IMR-90 (cell line): Measurements from ENCODE around the gene TRABD2A. TPM values are rescaled to one million over a fixed set of nuclear protein-coding genes. Genes with fewer than 3 reads are reported as not detected.

Experiments
- ATAC-seq: fragments of 200-7000 bp; cut with Tn5 transposase; 2 replicates; pipeline ENCODE4 v1.9.1; 2020; ENCODE audit warnings: low read depth, mild to moderate bottlenecking, moderate library complexity
- BruUV-seq: library from RNA; stranded (reverse); fragments of 400-500 nt; replicated peaks from 2 replicates; lab custom pipeline; 2021; lab: Mats Ljungman, UMichigan
- CTCF ChIA-PET: fragments of 300-600 bp; formaldehyde crosslinking; extraction: SDS; loops from one replicate; lab custom pipeline; 2021; ENCODE audit warnings: antibody characterized with exemption; lab: Yijun Ruan, JAX
- POLR2A ChIA-PET: fragments of 300-600 bp; sonication (Branson Sonifier 250); formaldehyde crosslinking; loops from one replicate; lab custom pipeline; 2022; ENCODE audit warnings: antibody characterized with exemption; ENCODE audit not compliant: unreplicated experiment; lab: Charles Lee
- DNase-seq: peaks from one replicate; pipeline ENCODE4 v3.0.0; 2013
- H2AFZ ChIP-seq: replicated peaks from 2 replicates; pipeline ENCODE3; 2013; ENCODE audit warnings: low read length, mild to moderate bottlenecking; ENCODE audit not compliant: poor library complexity
- H2AK5ac ChIP-seq: 2 replicates; pipeline ENCODE4 v1.6.1; 2013; ENCODE audit warnings: low read depth, low read length, inconsistent platforms
- H2AK9ac ChIP-seq: replicated peaks from 2 replicates; pipeline ENCODE3; 2013; ENCODE audit warnings: mild to moderate bottlenecking, low read depth, low read length, moderate library complexity; ENCODE audit not compliant: poor library complexity
- H2BK120ac ChIP-seq: 2 replicates; pipeline ENCODE4 v1.6.1; 2013; ENCODE audit warnings: low read depth, low read length, inconsistent platforms
- H2BK15ac ChIP-seq: 3 replicates; pipeline ENCODE4 v1.6.1; 2013; ENCODE audit warnings: low read depth, low read length, inconsistent platforms
- H2BK20ac ChIP-seq: 2 replicates; pipeline ENCODE4 v1.6.1; 2013; ENCODE audit warnings: low read depth, mild to moderate bottlenecking, inconsistent platforms, low read length, moderate library complexity
- H2BK5ac ChIP-seq: 2 replicates; pipeline ENCODE4 v1.6.1; 2013; ENCODE audit warnings: mild to moderate bottlenecking, low read depth, low read length, inconsistent platforms; ENCODE audit not compliant: poor library complexity, severe bottlenecking
- H3K14ac ChIP-seq: replicated peaks from 2 replicates; pipeline ENCODE4 v1.6.1; 2013; ENCODE audit warnings: low read depth, low read length, inconsistent platforms
- H3K18ac ChIP-seq: 2 replicates; pipeline ENCODE4 v1.6.1; 2013; ENCODE audit warnings: low read depth, low read length, control low read depth
- H3K23ac ChIP-seq: 2 replicates; pipeline ENCODE4 v1.6.1; 2013; ENCODE audit warnings: low read depth, low read length, inconsistent platforms
- H3K27ac ChIP-seq: 2 replicates; pipeline ENCODE4 v1.5.1; 2013; ENCODE audit warnings: mild to moderate bottlenecking, control low read depth, low read length; ENCODE audit not compliant: insufficient read depth
- H3K27me3 ChIP-seq: 2 replicates; pipeline ENCODE4 v1.6.1; 2013; ENCODE audit warnings: low read length; ENCODE audit not compliant: control insufficient read depth, insufficient read depth
- H3K36me3 ChIP-seq: 2 replicates; pipeline ENCODE4 v1.6.1; 2013; ENCODE audit warnings: low read length, mixed read lengths; ENCODE audit not compliant: control insufficient read depth, insufficient read depth
- H3K4ac ChIP-seq: 2 replicates; pipeline ENCODE4 v1.6.1; 2013; ENCODE audit warnings: low read depth, low read length, inconsistent platforms
- H3K4me1 ChIP-seq: 2 replicates; pipeline ENCODE4 v1.6.1; 2013; ENCODE audit warnings: low read length, mixed read lengths; ENCODE audit not compliant: control insufficient read depth, insufficient read depth
- H3K4me2 ChIP-seq: 2 replicates; pipeline ENCODE4 v1.6.1; 2013; ENCODE audit warnings: low read depth, mild to moderate bottlenecking, control low read depth, low read length, moderate library complexity
- H3K4me3 ChIP-seq: 2 replicates; pipeline ENCODE4 v1.5.1; 2013; ENCODE audit warnings: low read depth, mild to moderate bottlenecking, control low read depth, low read length, moderate library complexity; ENCODE audit not compliant: insufficient read depth
- H3K56ac ChIP-seq: 2 replicates; pipeline ENCODE4 v1.6.1; 2013; ENCODE audit warnings: low read length, inconsistent platforms; ENCODE audit not compliant: insufficient read depth; ENCODE audit errors: extremely low read depth
- H3K79me1 ChIP-seq, 2 experiments: 2 replicates each; pipeline ENCODE4 v1.6.1; 2013; ENCODE audit warnings: low read length in 2 of 2, inconsistent platforms in 1 of 2, low read depth in 1 of 2
- H3K9ac ChIP-seq: 2 replicates; pipeline ENCODE4 v1.6.1; 2013; ENCODE audit warnings: low read depth, low read length, control low read depth
- H3K9me1 ChIP-seq: 2 replicates; pipeline ENCODE4 v1.6.1; 2013; ENCODE audit warnings: low read length, inconsistent platforms; ENCODE audit not compliant: insufficient read depth
- H3K9me3 ChIP-seq: 2 replicates; pipeline ENCODE4 v1.6.1; 2013; ENCODE audit warnings: low read length; ENCODE audit not compliant: control insufficient read depth, insufficient read depth
- H4K20me1 ChIP-seq: 2 replicates; pipeline ENCODE4 v1.6.1; 2013; ENCODE audit warnings: low read length, inconsistent platforms; ENCODE audit not compliant: insufficient read depth
- H4K5ac ChIP-seq: 2 replicates; pipeline ENCODE4 v1.6.1; 2013; ENCODE audit warnings: mild to moderate bottlenecking, low read depth, low read length, control low read depth
- H4K8ac ChIP-seq, 2 experiments: 2 replicates each; pipeline ENCODE4 v1.6.1; 2013; ENCODE audit warnings: low read depth in 2 of 2, low read length in 2 of 2, control low read depth in 1 of 2, inconsistent platforms in 1 of 2
- H4K91ac ChIP-seq: 2 replicates; pipeline ENCODE4 v1.6.1; 2013; ENCODE audit warnings: low read depth, low read length, inconsistent platforms; ENCODE audit not compliant: insufficient read depth
- BHLHE40 ChIP-seq: fragments of 150-350 bp; IDR thresholded peaks from 2 replicates; pipeline ENCODE4 v1.6.1; 2016; ENCODE audit warnings: mild to moderate bottlenecking, low read depth, low read length
- CEBPB ChIP-seq: IDR thresholded peaks from 2 replicates; pipeline ENCODE4 v1.6.1; 2012; ENCODE audit warnings: low read depth, low read length, improper control_type of control experiment
- CHD1 ChIP-seq: IDR thresholded peaks from 2 replicates; pipeline ENCODE4 v1.6.1; 2012; ENCODE audit warnings: low read depth, low read length, improper control_type of control experiment
- FOS ChIP-seq: fragments of 150-350 bp; IDR thresholded peaks from 2 replicates; pipeline ENCODE4 v1.6.1; 2016; ENCODE audit warnings: low read depth, low read length
- MAFK ChIP-seq: IDR thresholded peaks from 2 replicates; pipeline ENCODE4 v1.6.1; 2012; ENCODE audit warnings: low read depth, low read length, improper control_type of control experiment
- MAZ ChIP-seq: IDR thresholded peaks from 2 replicates; pipeline ENCODE4 v1.6.1; 2012; ENCODE audit warnings: low read depth, mild to moderate bottlenecking, low read length, improper control_type of control experiment, moderate library complexity, borderline replicate concordance
- MXI1 ChIP-seq: IDR thresholded peaks from 2 replicates; pipeline ENCODE4 v1.6.1; 2012; ENCODE audit warnings: low read depth, mild to moderate bottlenecking, low read length, moderate library complexity, borderline replicate concordance
- NFE2L2 ChIP-seq: fragments of 150-350 bp; IDR thresholded peaks from 2 replicates; pipeline ENCODE4 v1.6.1; 2016; ENCODE audit warnings: low read depth, mild to moderate bottlenecking, low read length
- RAD21 ChIP-seq: IDR thresholded peaks from 2 replicates; pipeline ENCODE4 v1.6.1; 2012; ENCODE audit warnings: low read length, improper control_type of control experiment
- RCOR1 ChIP-seq: IDR thresholded peaks from 2 replicates; pipeline ENCODE4 v1.6.1; 2012; ENCODE audit warnings: mild to moderate bottlenecking, low read length, improper control_type of control experiment; ENCODE audit not compliant: insufficient replicate concordance
- RFX5 ChIP-seq: IDR thresholded peaks from 2 replicates; pipeline ENCODE4 v1.8.0; 2012; ENCODE audit warnings: low read depth, mild to moderate bottlenecking, low read length, moderate library complexity
- SMC3 ChIP-seq: fragments of 150-350 bp; IDR thresholded peaks from 2 replicates; pipeline ENCODE4 v1.6.1; 2016; ENCODE audit warnings: low read depth, mild to moderate bottlenecking, antibody characterized with exemption, low read length, moderate library complexity
- WGBS, 2 experiments: methylation state at CpG; one replicate each; pipeline versions ENCODE4 v1.1.5 to v1.1.7; 2013; ENCODE audit warnings: missing lambda C conversion rate in 2 of 2; ENCODE audit not compliant: insufficient read length in 1 of 2; ENCODE audit errors: extremely low coverage in 2 of 2; 5-methylcytosine and 5-hydroxymethylcytosine counted together
- dilution Hi-C: fragments of 300-500 bp; cut with HindIII; formaldehyde crosslinking; loops from one replicate; pipeline ENCODE4 v1.14.3; 2018; ENCODE audit warnings: low sequenced_read_pairs; ENCODE audit not compliant: unreplicated experiment
- in situ Hi-C: fragments of 300-500 bp; cut with MboI; formaldehyde crosslinking; loops from 3 replicates; pipeline ENCODE4 v1.14.3; 2019; ENCODE audit warnings: low sequenced_read_pairs, inconsistent platforms, mixed read lengths
- intact Hi-C: fragments of 100-400 bp; cut with micrococcal nuclease; formaldehyde crosslinking; loops from 2 replicates; pipeline ENCODE4 v1.10.0; 2022
- polyA plus RNA-seq, 3 experiments: library from polyadenylated mRNA; depleted of rRNA; stranded (reverse); fragments of >200 nt; gene quantifications; 2 replicates each; pipeline ENCODE4 v1.2.3, GENCODE V29; 2012; ENCODE audit warnings: low replicate concordance in 1 of 3
- total RNA-seq: library from RNA; depleted of rRNA; stranded (reverse); fragments of >200 nt; gene quantifications from 2 replicates; pipeline ENCODE4 v1.2.3, GENCODE V29; 2012
- TF ChIP-seq, protein P1 (sequence below): conservative IDR thresholded peaks from 2 replicates; pipeline ENCODE4 v1.5.1; 2012; ENCODE audit warnings: mild to moderate bottlenecking, low read depth, low read length, improper control_type of control experiment
- TF ChIP-seq, protein P2 (sequence below): fragments of 150-350 bp; IDR thresholded peaks from 2 replicates; pipeline ENCODE4 v1.6.1; 2017; ENCODE audit warnings: mild to moderate bottlenecking, antibody characterized with exemption, low read length, low read depth

Gene TRABD2A
- total and polyA plus RNA-seq, 2 of the 4 experiments (the other 2 are of a cell fraction), result 17.6 to 20.3 TPM

DNA sequence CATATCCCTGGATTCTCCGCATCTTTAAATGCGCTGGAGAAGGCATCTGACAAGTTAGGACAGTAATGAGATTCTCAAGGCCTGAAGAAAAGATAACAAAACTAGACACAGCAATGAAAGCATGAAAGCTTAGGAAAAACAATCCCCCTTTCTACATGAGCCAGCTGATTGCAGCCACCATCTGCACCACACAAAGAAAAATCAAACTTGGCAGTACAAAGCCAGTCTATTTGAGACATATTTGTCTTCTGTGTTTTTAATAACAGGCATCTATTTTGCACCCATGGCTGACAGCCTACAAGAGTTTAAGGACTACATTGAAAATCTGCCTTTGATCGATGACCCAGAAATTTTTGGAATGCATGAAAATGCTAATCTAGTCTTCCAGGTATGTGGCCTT is 83.6 kb downstream of the TRABD2A start:
- Histone ChIP-seq H3K79me1 (no peaks in the 10 kb centered on the region), H4K20me1 (no peaks in the 10 kb centered on the region), H3K27me3 (no peaks in the 10 kb centered on the region), H3K14ac (no peak overlapping the region), H4K5ac (no peak overlapping the region), H3K4me1 (peaks cover 3% of the 10 kb centered on the region; the same call in 1 of the 2 replicates), H3K9me3 (no peaks in the 10 kb centered on the region), H2AK9ac (no peak overlapping the region), H4K8ac (no peak overlapping the region), H2BK15ac (no peak overlapping the region), H3K36me3 (no peaks in the 10 kb centered on the region), H3K56ac (no peak overlapping the region), H2AFZ (no peak overlapping the region), H3K4me3 (no peak overlapping the region), H2AK5ac (no peak overlapping the region), H2BK120ac (no peak overlapping the region), H3K9me1 (peaks cover 5% of the 10 kb centered on the region; the same call in 1 of the 2 replicates), H3K9ac (no peak overlapping the region), H2BK20ac (no peak overlapping the region), H2BK5ac (no peak overlapping the region), H3K23ac (no peak overlapping the region), H3K4me2 (no peak overlapping the region), H3K27ac (no peak overlapping the region), H3K4ac (no peak overlapping the region), H4K91ac (no peak overlapping the region), H3K18ac (no peak overlapping the region)
- DNase-seq (no peak), ATAC-seq (no peak)
- WGBS, 2 experiments, result no CpG with 5 or more reads among the region's 3 CpGs
- intact Hi-C loops, result no loop called here
- in situ Hi-C loops, result no loop called here
- TF ChIP-seq RAD21, result no peak
- TF ChIP-seq, protein P1, sequence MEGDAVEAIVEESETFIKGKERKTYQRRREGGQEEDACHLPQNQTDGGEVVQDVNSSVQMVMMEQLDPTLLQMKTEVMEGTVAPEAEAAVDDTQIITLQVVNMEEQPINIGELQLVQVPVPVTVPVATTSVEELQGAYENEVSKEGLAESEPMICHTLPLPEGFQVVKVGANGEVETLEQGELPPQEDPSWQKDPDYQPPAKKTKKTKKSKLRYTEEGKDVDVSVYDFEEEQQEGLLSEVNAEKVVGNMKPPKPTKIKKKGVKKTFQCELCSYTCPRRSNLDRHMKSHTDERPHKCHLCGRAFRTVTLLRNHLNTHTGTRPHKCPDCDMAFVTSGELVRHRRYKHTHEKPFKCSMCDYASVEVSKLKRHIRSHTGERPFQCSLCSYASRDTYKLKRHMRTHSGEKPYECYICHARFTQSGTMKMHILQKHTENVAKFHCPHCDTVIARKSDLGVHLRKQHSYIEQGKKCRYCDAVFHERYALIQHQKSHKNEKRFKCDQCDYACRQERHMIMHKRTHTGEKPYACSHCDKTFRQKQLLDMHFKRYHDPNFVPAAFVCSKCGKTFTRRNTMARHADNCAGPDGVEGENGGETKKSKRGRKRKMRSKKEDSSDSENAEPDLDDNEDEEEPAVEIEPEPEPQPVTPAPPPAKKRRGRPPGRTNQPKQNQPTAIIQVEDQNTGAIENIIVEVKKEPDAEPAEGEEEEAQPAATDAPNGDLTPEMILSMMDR, result no peak
- no peak for TF ChIP-seq RCOR1
- no peak for TF ChIP-seq SMC3
- no peak for TF ChIP-seq NFE2L2
- no peak for TF ChIP-seq FOS
- TF ChIP-seq CHD1, result no peak
- no peak for TF ChIP-seq CEBPB
- no peak for TF ChIP-seq RFX5
- no peak for TF ChIP-seq BHLHE40
- TF ChIP-seq, protein P2, sequence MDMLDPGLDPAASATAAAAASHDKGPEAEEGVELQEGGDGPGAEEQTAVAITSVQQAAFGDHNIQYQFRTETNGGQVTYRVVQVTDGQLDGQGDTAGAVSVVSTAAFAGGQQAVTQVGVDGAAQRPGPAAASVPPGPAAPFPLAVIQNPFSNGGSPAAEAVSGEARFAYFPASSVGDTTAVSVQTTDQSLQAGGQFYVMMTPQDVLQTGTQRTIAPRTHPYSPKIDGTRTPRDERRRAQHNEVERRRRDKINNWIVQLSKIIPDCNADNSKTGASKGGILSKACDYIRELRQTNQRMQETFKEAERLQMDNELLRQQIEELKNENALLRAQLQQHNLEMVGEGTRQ, result no peak
- TF ChIP-seq MAZ, result no peak
- no peak for TF ChIP-seq MAFK
- TF ChIP-seq MXI1, result no peak
- ChIA-PET CTCF (no interaction called here), POLR2A (no interaction called here)
- dilution Hi-C loops, result no loop called here
- BruUV-seq, result no TSS peak
